Measurements from ENCODE around the gene ODC1. TPM values are rescaled to one million over a fixed set of nuclear protein-coding genes. Genes with fewer than 3 reads are reported as not detected.
A peak's percentile ranks its signal among the peaks of the same experiment; 100 is the strongest.

ODC1 gene
- total RNA-seq, 1 donor from 2014 or later, result 715 TPM

DNA sequence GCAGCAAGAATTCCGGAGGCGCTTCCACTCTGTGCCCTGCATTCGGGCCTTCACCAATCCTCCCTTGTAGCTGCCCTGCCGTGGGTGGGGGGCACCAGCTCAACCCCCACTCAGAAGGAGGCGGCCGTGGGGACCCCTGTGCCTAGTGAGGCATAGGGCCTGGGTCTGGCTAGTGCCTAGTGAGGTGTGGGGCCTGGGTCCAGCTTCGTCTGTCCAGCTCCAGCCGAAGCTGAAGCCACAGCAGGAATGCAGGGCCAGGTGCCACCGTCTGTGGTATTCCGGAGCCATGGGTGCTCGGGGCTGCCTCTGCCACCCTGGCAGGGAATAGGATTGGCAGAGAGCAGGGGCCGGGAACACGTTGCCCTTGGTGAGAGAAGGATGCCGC lies 12.3 kb downstream of the ODC1 start:
- DNase-seq (ENCODE audit: low read depth), result no peak

DNA sequence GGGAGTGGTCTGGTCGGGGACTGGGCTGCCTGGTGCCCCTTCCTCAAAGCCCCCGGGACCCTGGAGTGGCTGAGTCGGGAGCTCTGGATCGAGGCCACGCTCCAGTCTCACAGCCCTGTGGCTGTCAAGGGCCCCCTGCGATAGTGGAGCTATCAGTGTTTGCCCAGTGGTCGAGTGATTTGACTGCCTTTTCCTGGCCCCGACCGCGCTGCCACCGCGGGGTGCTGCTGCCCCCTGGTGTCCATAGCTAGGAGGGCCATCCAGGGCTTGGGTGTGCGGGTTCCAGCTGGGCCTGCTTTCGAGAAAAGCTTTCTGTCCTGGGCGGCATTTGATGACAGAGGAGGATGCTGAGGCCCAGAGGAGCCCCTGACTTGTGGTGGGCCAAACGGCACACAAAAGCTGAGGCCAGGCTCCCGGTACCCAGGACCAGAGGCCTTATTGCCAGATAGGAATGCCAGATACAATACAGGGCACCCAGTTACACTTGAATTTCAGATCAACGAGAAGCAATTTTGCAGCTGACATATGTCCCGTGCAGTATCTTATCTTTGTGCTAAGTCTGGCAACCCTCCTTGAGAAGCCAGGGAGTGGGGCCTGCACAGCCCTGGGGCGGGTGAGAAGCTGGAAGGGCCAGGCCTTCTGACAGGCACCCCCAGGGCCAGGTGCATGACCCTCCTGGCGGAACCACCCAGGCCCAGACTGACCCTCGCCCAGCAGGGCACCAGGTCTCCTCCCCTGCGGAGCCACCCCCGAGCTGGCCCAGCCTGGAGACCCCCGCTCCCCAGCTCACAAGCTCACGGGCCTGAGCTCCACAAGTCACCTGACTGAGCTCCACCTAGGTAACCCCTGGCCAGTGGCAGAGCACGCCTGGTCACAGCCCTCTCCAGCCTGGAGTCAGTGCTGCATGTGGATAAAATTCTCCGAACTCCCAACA lies 13.0 kb downstream of the ODC1 start:
- DNase-seq (ENCODE audit: low read depth), result no peak
- no peak for FAIRE-seq

More for the DNA sequence above, 12.3 kb downstream of the ODC1 start:
- no peak for FAIRE-seq
- no peak overlapping the region for H3K4me3 ChIP-seq (ENCODE audit: low read depth, low read length)
- H3K36me3 ChIP-seq (ENCODE audit: control insufficient read depth, insufficient read depth, low read length), result peaks cover 4% of the 10 kb centered on the region
- TF ChIP-seq CTCF (IDR thresholded peaks at IDR 0.05; ENCODE audit: insufficient read depth, low read length, severe bottlenecking), result no peak
- no peaks in the 10 kb centered on the region for H3K27me3 ChIP-seq (ENCODE audit: control insufficient read depth, insufficient read depth, low read length)

GRCh38 chr2:10433947-10434885 lies 13.9 kb downstream of the ODC1 start:
- FAIRE-seq (no peak), DNase-seq (ENCODE audit: low read depth) (no peak)
- Histone ChIP-seq H3K27me3 (ENCODE audit: control insufficient read depth, insufficient read depth, low read length) (no peaks in the 10 kb centered on the region), H3K36me3 (ENCODE audit: control insufficient read depth, insufficient read depth, low read length) (no peaks in the 10 kb centered on the region), H3K4me3 (ENCODE audit: low read depth, low read length) (no peak overlapping the region)
- TF ChIP-seq CTCF (IDR thresholded peaks at IDR 0.05; ENCODE audit: insufficient read depth, low read length, severe bottlenecking), result no peak

More for the DNA sequence above, 13.0 kb downstream of the ODC1 start:
- H3K36me3 ChIP-seq (ENCODE audit: control insufficient read depth, insufficient read depth, low read length), result peaks cover 3% of the 10 kb centered on the region
- no peaks in the 10 kb centered on the region for H3K27me3 ChIP-seq (ENCODE audit: control insufficient read depth, insufficient read depth, low read length)
- peak; percentile 96 for TF ChIP-seq CTCF (IDR thresholded peaks at IDR 0.05; ENCODE audit: insufficient read depth, low read length, severe bottlenecking)
- H3K4me3 ChIP-seq (ENCODE audit: low read depth, low read length), result no peak overlapping the region

GRCh38 chr2:10433264-10433946 lies 14.7 kb downstream of the ODC1 start:
- Histone ChIP-seq H3K4me3 (ENCODE audit: low read depth, low read length) (no peak overlapping the region), H3K36me3 (ENCODE audit: control insufficient read depth, insufficient read depth, low read length) (no peaks in the 10 kb centered on the region), H3K27me3 (ENCODE audit: control insufficient read depth, insufficient read depth, low read length) (no peaks in the 10 kb centered on the region)
- no peak for TF ChIP-seq CTCF (IDR thresholded peaks at IDR 0.05; ENCODE audit: insufficient read depth, low read length, severe bottlenecking)
- peak; percentile 100 for FAIRE-seq
- no peak for DNase-seq (ENCODE audit: low read depth)

GRCh38 chr2:10432311-10433181 lies 15.6 kb downstream of the ODC1 start:
- no peak for DNase-seq (ENCODE audit: low read depth)
- no peak for FAIRE-seq
- Histone ChIP-seq H3K4me3 (ENCODE audit: low read depth, low read length) (peak overlapping the region; percentile 22), H3K36me3 (ENCODE audit: control insufficient read depth, insufficient read depth, low read length) (no peaks in the 10 kb centered on the region), H3K27me3 (ENCODE audit: control insufficient read depth, insufficient read depth, low read length) (no peaks in the 10 kb centered on the region)
- TF ChIP-seq CTCF (IDR thresholded peaks at IDR 0.05; ENCODE audit: insufficient read depth, low read length, severe bottlenecking), result no peak
